HL-60 (cell line): Measurements from ENCODE around the gene CTNNBIP1.
A peak's percentile ranks its signal among the peaks of the same experiment; 100 is the strongest.

Experiments
- DNase-seq, 2 experiments: peaks; one replicate each; pipeline ENCODE4 v3.0.0-alpha.2; 2010 to 2020; ENCODE audit warnings: low read depth in 1 of 2, low spot score in 1 of 2
- H3K27ac ChIP-seq: fragments of 250-450 bp; sonication (Bioruptor Pico); replicated peaks from 2 replicates; pipeline ENCODE4 v1.5.1; 2020; ENCODE audit warnings: mild to moderate bottlenecking, moderate library complexity
- H3K27me3 ChIP-seq: fragments of 250-450 bp; sonication (Bioruptor Pico); 2 replicates; pipeline ENCODE4 v1.5.1; 2021; ENCODE audit warnings: mild to moderate bottlenecking, moderate library complexity; ENCODE audit not compliant: insufficient read depth, poor library complexity, severe bottlenecking
- H3K4me3 ChIP-seq: replicated peaks from 2 replicates; pipeline ENCODE4 v1.5.1; 2011; ENCODE audit warnings: mild to moderate bottlenecking, control low read depth, low read length; ENCODE audit not compliant: insufficient read depth
- GABPA ChIP-seq: IDR thresholded peaks from 2 replicates; pipeline ENCODE4 v1.6.1; 2012; ENCODE audit warnings: low read depth
- POLR2AphosphoS5 ChIP-seq: IDR thresholded peaks from 2 replicates; pipeline ENCODE4 v1.6.1; 2012; ENCODE audit warnings: low read depth
- SPI1 ChIP-seq: IDR thresholded peaks from 2 replicates; pipeline ENCODE4 v1.6.1; 2012; ENCODE audit warnings: low read depth, mild to moderate bottlenecking, borderline replicate concordance
- TF ChIP-seq, protein P1 (sequence below): IDR thresholded peaks from one replicate; pipeline ENCODE4 v1.5.1; 2011; ENCODE audit warnings: low read length, control low read depth, inconsistent platforms; ENCODE audit not compliant: insufficient read depth
- TF ChIP-seq, protein P2 (sequence below): IDR thresholded peaks from 2 replicates; pipeline ENCODE4 v1.6.1; 2012; ENCODE audit warnings: low read depth; ENCODE audit not compliant: insufficient replicate concordance

The CTNNBIP1 gene

DNA sequence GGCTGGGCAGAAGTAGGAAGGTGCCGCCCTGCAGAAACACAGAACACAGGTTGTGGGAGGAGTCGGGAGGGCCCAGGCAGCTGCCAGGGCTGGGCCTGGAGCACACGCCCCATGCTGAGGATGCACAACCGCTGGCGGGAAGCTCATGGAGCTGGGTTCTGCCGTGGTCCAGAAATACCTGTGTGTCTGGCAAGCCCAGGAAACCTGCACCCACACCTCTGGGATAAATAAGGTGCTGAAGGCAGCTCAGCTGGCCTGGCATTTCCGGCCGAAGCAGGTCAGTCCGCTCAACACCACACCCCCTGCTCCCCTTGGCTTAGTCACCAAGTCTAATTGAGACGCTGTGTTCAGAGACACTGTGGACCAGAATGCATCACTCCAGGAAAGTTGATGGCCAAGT, 32.1 kb downstream of the CTNNBIP1 start:
- Histone ChIP-seq H3K4me3 (no peak overlapping the region), H3K27me3 (no peaks in the 10 kb centered on the region), H3K27ac (no peak overlapping the region)
- no peak for TF ChIP-seq GABPA
- TF ChIP-seq SPI1 = no peak
- TF ChIP-seq, protein P1, sequence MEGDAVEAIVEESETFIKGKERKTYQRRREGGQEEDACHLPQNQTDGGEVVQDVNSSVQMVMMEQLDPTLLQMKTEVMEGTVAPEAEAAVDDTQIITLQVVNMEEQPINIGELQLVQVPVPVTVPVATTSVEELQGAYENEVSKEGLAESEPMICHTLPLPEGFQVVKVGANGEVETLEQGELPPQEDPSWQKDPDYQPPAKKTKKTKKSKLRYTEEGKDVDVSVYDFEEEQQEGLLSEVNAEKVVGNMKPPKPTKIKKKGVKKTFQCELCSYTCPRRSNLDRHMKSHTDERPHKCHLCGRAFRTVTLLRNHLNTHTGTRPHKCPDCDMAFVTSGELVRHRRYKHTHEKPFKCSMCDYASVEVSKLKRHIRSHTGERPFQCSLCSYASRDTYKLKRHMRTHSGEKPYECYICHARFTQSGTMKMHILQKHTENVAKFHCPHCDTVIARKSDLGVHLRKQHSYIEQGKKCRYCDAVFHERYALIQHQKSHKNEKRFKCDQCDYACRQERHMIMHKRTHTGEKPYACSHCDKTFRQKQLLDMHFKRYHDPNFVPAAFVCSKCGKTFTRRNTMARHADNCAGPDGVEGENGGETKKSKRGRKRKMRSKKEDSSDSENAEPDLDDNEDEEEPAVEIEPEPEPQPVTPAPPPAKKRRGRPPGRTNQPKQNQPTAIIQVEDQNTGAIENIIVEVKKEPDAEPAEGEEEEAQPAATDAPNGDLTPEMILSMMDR = no peak
- TF ChIP-seq, protein P2, sequence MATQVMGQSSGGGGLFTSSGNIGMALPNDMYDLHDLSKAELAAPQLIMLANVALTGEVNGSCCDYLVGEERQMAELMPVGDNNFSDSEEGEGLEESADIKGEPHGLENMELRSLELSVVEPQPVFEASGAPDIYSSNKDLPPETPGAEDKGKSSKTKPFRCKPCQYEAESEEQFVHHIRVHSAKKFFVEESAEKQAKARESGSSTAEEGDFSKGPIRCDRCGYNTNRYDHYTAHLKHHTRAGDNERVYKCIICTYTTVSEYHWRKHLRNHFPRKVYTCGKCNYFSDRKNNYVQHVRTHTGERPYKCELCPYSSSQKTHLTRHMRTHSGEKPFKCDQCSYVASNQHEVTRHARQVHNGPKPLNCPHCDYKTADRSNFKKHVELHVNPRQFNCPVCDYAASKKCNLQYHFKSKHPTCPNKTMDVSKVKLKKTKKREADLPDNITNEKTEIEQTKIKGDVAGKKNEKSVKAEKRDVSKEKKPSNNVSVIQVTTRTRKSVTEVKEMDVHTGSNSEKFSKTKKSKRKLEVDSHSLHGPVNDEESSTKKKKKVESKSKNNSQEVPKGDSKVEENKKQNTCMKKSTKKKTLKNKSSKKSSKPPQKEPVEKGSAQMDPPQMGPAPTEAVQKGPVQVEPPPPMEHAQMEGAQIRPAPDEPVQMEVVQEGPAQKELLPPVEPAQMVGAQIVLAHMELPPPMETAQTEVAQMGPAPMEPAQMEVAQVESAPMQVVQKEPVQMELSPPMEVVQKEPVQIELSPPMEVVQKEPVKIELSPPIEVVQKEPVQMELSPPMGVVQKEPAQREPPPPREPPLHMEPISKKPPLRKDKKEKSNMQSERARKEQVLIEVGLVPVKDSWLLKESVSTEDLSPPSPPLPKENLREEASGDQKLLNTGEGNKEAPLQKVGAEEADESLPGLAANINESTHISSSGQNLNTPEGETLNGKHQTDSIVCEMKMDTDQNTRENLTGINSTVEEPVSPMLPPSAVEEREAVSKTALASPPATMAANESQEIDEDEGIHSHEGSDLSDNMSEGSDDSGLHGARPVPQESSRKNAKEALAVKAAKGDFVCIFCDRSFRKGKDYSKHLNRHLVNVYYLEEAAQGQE = no peak
- no peak for TF ChIP-seq POLR2AphosphoS5
- no peak for DNase-seq

DNA sequence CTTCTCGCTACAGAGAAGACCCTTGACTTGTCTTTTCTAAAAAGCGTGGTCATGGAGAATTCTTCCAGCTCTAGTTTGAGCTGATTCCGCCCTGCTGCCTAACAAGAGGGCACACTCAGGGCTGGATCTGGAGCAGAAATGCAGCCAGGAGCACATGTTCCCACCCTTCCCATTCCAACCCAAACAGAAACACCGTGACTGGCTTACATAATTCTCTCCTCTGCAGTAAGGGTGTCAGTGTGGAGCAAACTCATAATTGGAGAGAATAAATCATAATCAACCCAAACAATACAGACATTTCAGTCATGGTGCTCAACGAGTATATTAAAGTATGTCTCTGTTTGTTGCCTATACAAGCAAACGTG, 34.5 kb downstream of the CTNNBIP1 start:
- H3K4me3 ChIP-seq = no peak overlapping the region
- DNase-seq = no peak
- TF ChIP-seq GABPA (no peak), POLR2AphosphoS5 (no peak), SPI1 (no peak)
- TF ChIP-seq, protein P1 = no peak
- TF ChIP-seq, protein P2 = no peak
- H3K27ac ChIP-seq = no peak overlapping the region
- H3K27me3 ChIP-seq = no peaks in the 10 kb centered on the region

DNA sequence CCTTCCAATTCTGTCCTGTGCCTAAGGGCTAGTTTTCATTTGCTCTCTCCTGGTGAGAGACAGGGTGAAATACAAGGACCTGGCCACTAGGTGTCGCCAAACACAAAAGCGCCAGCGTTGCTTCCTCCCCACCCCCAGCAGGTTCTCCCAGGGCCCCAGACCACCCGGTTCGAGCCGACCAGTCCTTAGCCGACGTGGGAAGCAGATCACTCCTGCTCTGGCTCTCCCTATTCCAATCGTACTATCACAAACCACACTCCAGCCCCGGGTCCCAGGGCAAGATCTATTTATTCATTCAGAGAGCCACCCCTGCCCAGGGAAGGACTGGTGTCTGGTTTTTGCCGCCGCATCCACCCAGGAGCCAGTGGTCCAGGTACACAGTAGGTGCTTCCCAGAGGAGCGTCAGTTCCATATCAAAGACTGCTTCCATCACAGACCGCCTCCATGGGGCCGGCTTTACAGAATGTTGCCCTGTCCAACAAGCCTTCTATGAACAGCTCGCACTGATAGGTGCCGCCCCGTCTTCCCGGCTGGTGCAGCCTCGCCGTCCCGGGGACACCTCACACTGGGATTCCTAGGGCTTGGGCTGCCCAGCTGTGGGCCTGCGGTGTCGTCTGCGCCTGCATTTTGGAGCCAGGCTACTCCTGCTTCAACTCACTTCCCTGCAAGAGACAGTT, 35.0 kb downstream of the CTNNBIP1 start:
- TF ChIP-seq, protein P1 = peak; percentile 79
- TF ChIP-seq POLR2AphosphoS5 = no peak
- no peak overlapping the region for H3K4me3 ChIP-seq
- DNase-seq = peak; percentile 49 to 69
- H3K27ac ChIP-seq = no peak overlapping the region
- H3K27me3 ChIP-seq = no peaks in the 10 kb centered on the region

DNA sequence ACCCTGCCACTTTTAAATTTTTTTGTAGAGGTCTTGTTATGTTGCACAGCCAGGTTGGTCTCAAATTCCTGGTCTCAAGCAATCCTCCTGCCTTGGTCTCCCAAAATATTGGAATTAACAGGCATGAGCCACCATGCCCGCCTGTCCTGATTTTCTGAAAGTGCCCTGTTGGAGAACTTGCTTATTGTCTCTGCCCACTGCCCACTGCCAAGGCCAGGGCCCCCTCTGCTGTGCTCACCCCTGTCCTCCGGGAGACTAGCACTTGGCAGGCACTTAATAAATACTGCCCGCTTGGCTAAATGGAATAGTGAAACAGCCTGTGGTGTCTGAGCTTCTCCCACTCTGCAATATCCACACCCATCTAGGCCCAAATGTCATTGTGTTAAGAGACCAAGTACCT, 35.7 kb downstream of the CTNNBIP1 start:
- H3K27me3 ChIP-seq = no peaks in the 10 kb centered on the region
- no peak overlapping the region for H3K27ac ChIP-seq
- no peak for TF ChIP-seq GABPA
- TF ChIP-seq POLR2AphosphoS5 = no peak
- TF ChIP-seq, protein P1 = no peak
- TF ChIP-seq, protein P2 = no peak
- TF ChIP-seq SPI1 = no peak
- DNase-seq = no peak
- no peak overlapping the region for H3K4me3 ChIP-seq
